H9 (cell line): ENCODE data around the gene TXLNG. TPM values are rescaled to one million over a fixed set of nuclear protein-coding genes. Genes with fewer than 3 reads are reported as not detected.

Experiments
- DNase-seq: peaks from one replicate; pipeline ENCODE4 v3.0.0-alpha.2; 2017
- H2AFZ ChIP-seq: one replicate; pipeline ENCODE4 v1.6.1; 2013; ENCODE audit warnings: mild to moderate bottlenecking, low read length, control low read depth, moderate library complexity
- H2AK5ac ChIP-seq: 2 replicates; pipeline ENCODE4 v1.6.1; 2013; ENCODE audit warnings: low read length, control low read depth, mixed read lengths; ENCODE audit not compliant: insufficient read length
- H2BK120ac ChIP-seq: one replicate; pipeline ENCODE4 v1.6.1; 2013; ENCODE audit warnings: low read depth, mild to moderate bottlenecking, low read length, control low read depth, inconsistent platforms; ENCODE audit not compliant: poor library complexity, severe bottlenecking
- H2BK12ac ChIP-seq: 2 replicates; pipeline ENCODE4 v1.6.1; 2013; ENCODE audit warnings: low read length, control low read depth, mixed read lengths, low read depth; ENCODE audit not compliant: insufficient read length
- H2BK15ac ChIP-seq: 2 replicates; pipeline ENCODE4 v1.6.1; 2013; ENCODE audit warnings: low read depth, low read length, control low read depth
- H2BK20ac ChIP-seq: one replicate; pipeline ENCODE4 v1.6.1; 2013; ENCODE audit warnings: low read depth, mild to moderate bottlenecking, low read length, control low read depth, inconsistent platforms; ENCODE audit not compliant: poor library complexity, severe bottlenecking
- H2BK5ac ChIP-seq: 2 replicates; pipeline ENCODE4 v1.6.1; 2013; ENCODE audit warnings: low read length, control low read depth, mixed read lengths; ENCODE audit not compliant: insufficient read length
- H3K14ac ChIP-seq: 2 replicates; pipeline ENCODE4 v1.6.1; 2013; ENCODE audit warnings: low read length, control low read depth; ENCODE audit not compliant: insufficient read depth
- H3K18ac ChIP-seq: 2 replicates; pipeline ENCODE4 v1.6.1; 2013; ENCODE audit warnings: low read depth, mild to moderate bottlenecking, mixed read lengths, low read length, control low read depth; ENCODE audit not compliant: insufficient read length
- H3K23ac ChIP-seq: 2 replicates; pipeline ENCODE4 v1.6.1; 2013; ENCODE audit warnings: low read length, control low read depth, mixed read lengths, low read depth; ENCODE audit not compliant: insufficient read length
- H3K23me2 ChIP-seq: 2 replicates; pipeline ENCODE4 v1.6.1; 2013; ENCODE audit warnings: low read depth, mild to moderate bottlenecking, mixed read lengths, low read length, control low read depth; ENCODE audit not compliant: insufficient read length, poor library complexity, severe bottlenecking
- H3K27ac ChIP-seq: 2 replicates; pipeline ENCODE4 v1.5.1; 2013; ENCODE audit warnings: low read length, control low read depth, mixed read lengths, low read depth; ENCODE audit not compliant: insufficient read length
- H3K27me3 ChIP-seq: 2 replicates; pipeline ENCODE4 v1.6.1; 2013; ENCODE audit warnings: low read length, control low read depth, inconsistent platforms; ENCODE audit not compliant: insufficient read depth
- H3K4ac ChIP-seq: 2 replicates; pipeline ENCODE4 v1.6.1; 2013; ENCODE audit warnings: low read depth, mild to moderate bottlenecking, control low read depth, inconsistent platforms, low read length, moderate library complexity
- H3K4me1 ChIP-seq: 2 replicates; pipeline ENCODE4 v1.6.1; 2013; ENCODE audit warnings: low read length, control low read depth, inconsistent platforms; ENCODE audit not compliant: insufficient read depth
- H3K4me2 ChIP-seq: 2 replicates; pipeline ENCODE4 v1.6.1; 2013; ENCODE audit warnings: low read length, control low read depth, mixed read lengths; ENCODE audit not compliant: insufficient read length, insufficient read depth
- H3K56ac ChIP-seq: 2 replicates; pipeline ENCODE4 v1.6.1; 2013; ENCODE audit warnings: low read depth, mild to moderate bottlenecking, mixed read lengths, low read length, control low read depth; ENCODE audit not compliant: insufficient read length
- H3K79me1 ChIP-seq: 2 replicates; pipeline ENCODE4 v1.6.1; 2013; ENCODE audit warnings: low read depth, mild to moderate bottlenecking, moderate library complexity, low read length, control low read depth, inconsistent platforms; ENCODE audit not compliant: insufficient read depth, poor library complexity, severe bottlenecking
- H3K79me2 ChIP-seq: 2 replicates; pipeline ENCODE4 v1.6.1; 2013; ENCODE audit warnings: low read length, control low read depth, inconsistent platforms; ENCODE audit not compliant: insufficient read depth
- H3K9ac ChIP-seq: 2 replicates; pipeline ENCODE4 v1.6.1; 2013; ENCODE audit warnings: low read length, control low read depth, mixed read lengths; ENCODE audit not compliant: insufficient read length; ENCODE audit errors: extremely low read depth
- H3K9me3 ChIP-seq: one replicate; pipeline ENCODE4 v1.6.1; 2013; ENCODE audit warnings: low read depth, low read length, inconsistent platforms; ENCODE audit not compliant: control insufficient read depth
- H3T11ph ChIP-seq: one replicate; pipeline ENCODE4 v1.6.1; 2013; ENCODE audit warnings: mild to moderate bottlenecking, low read length, control low read depth, inconsistent platforms
- H4K20me1 ChIP-seq: one replicate; pipeline ENCODE4 v1.6.1; 2013; ENCODE audit not compliant: control insufficient read depth, insufficient read length, insufficient read depth
- H4K5ac ChIP-seq: 2 replicates; pipeline ENCODE4 v1.6.1; 2013; ENCODE audit warnings: low read depth, mild to moderate bottlenecking, mixed read lengths, low read length, control low read depth; ENCODE audit not compliant: insufficient read length
- H4K8ac ChIP-seq: replicated peaks from 2 replicates; pipeline ENCODE4 v1.6.1; 2013; ENCODE audit warnings: low read length, control low read depth, mixed read lengths, low read depth; ENCODE audit not compliant: insufficient read length
- H4K91ac ChIP-seq: 2 replicates; pipeline ENCODE4 v1.6.1; 2013; ENCODE audit warnings: low read depth, mild to moderate bottlenecking, moderate library complexity, mixed read lengths, low read length, control low read depth; ENCODE audit not compliant: insufficient read length
- H3K27ac Mint-ChIP-seq, 3 experiments: 2 replicates in 2 of 3; 3 replicates in 1 of 3; pipeline ENCODE4 v1.8.0; 2020 to 2021; ENCODE audit warnings: mixed read lengths in 3 of 3, mild to moderate bottlenecking in 1 of 3, moderate library complexity in 1 of 3
- H3K27me3 Mint-ChIP-seq: 2 replicates; pipeline ENCODE4 v1.8.0; 2021; ENCODE audit warnings: low read depth, mild to moderate bottlenecking, moderate library complexity, mixed read lengths
- H3K36me3 Mint-ChIP-seq, 3 experiments: 2 replicates in 2 of 3; 3 replicates in 1 of 3; pipeline ENCODE4 v1.8.0; 2020 to 2021; ENCODE audit warnings: low read depth in 3 of 3, mixed read lengths in 3 of 3; ENCODE audit not compliant: insufficient read depth in 1 of 3
- H3K4me1 Mint-ChIP-seq, 2 experiments: 2 replicates each; pipeline ENCODE4 v1.8.0; 2020; ENCODE audit warnings: mixed read lengths in 2 of 2
- H3K4me3 Mint-ChIP-seq, 2 experiments: 2 replicates in 1 of 2; 3 replicates in 1 of 2; pipeline ENCODE4 v1.8.0; 2020 to 2021; ENCODE audit warnings: mild to moderate bottlenecking in 2 of 2, mixed read lengths in 2 of 2, moderate library complexity in 1 of 2
- H3K9me3 Mint-ChIP-seq, 2 experiments: 2 replicates in 1 of 2; 3 replicates in 1 of 2; pipeline ENCODE4 v1.8.0; 2020; ENCODE audit warnings: mild to moderate bottlenecking in 2 of 2, mixed read lengths in 2 of 2, moderate library complexity in 1 of 2
- CTCF ChIP-seq: fragments of 200-600 bp; sonication (generic); conservative IDR thresholded peaks from 3 replicates; pipeline ENCODE4 v1.8.0; 2021; ENCODE audit warnings: antibody characterized with exemption, mild to moderate bottlenecking
- WGBS: extraction: QIAGEN DNeasy Blood & Tissue Kit; methylation state at CpG from one replicate; pipeline ENCODE4 v1.1.7; 2013; ENCODE audit warnings: missing lambda C conversion rate, low lambda C conversion rate, mixed read lengths; ENCODE audit not compliant: insufficient read length; ENCODE audit errors: extremely low coverage; 5-methylcytosine and 5-hydroxymethylcytosine counted together
- total RNA-seq: library from RNA; stranded (reverse); gene quantifications from 2 replicates; pipeline ENCODE4 v1.2.1, GENCODE V29; 2021

The TXLNG gene
- total RNA-seq, 1 experiment from 2014 or later: 90.7 TPM

GRCh38 chrX:16797358-16797757 is 11.1 kb downstream of the TXLNG start:
- no peaks in the 10 kb centered on the region for H3K9me3 Mint-ChIP-seq
- H2BK120ac ChIP-seq: no peak overlapping the region
- H3K9me3 ChIP-seq: no peaks in the 10 kb centered on the region
- H4K20me1 ChIP-seq: no peaks in the 10 kb centered on the region
- H3K56ac ChIP-seq: no peak overlapping the region
- peak overlapping the region in 1 of 3 experiments; percentile 57; a peak in 2 of 7 replicates for H3K27ac Mint-ChIP-seq
- no peak overlapping the region for H3K9ac ChIP-seq
- no peak overlapping the region for H3K23ac ChIP-seq
- H4K8ac ChIP-seq: no peak overlapping the region
- no peaks in the 10 kb centered on the region for H3K23me2 ChIP-seq
- no peak overlapping the region for H3K4ac ChIP-seq
- H2AK5ac ChIP-seq: no peak overlapping the region
- no peak overlapping the region for H4K91ac ChIP-seq
- H3K79me2 ChIP-seq: peaks cover 33% of the 10 kb centered on the region
- no peaks in the 10 kb centered on the region for H3K4me1 ChIP-seq
- no peak overlapping the region for H3K4me2 ChIP-seq
- no peak overlapping the region for H2BK5ac ChIP-seq
- no peak overlapping the region for H3T11ph ChIP-seq
- peaks cover 37 to 59% (median 58%) of the 10 kb centered on the region in 3 experiments for H3K36me3 Mint-ChIP-seq
- H2BK12ac ChIP-seq: no peak overlapping the region
- no peak overlapping the region for H2BK15ac ChIP-seq
- no peak overlapping the region for H4K5ac ChIP-seq
- H3K27me3 ChIP-seq: no peaks in the 10 kb centered on the region
- H2BK20ac ChIP-seq: no peak overlapping the region
- no peaks in the 10 kb centered on the region for H3K4me1 Mint-ChIP-seq
- no CpG with 5 or more reads among the region's 5 CpGs for WGBS
- H3K18ac ChIP-seq: no peak overlapping the region
- no peak overlapping the region for H3K27ac ChIP-seq
- no peak for TF ChIP-seq CTCF
- H3K14ac ChIP-seq: no peak overlapping the region
- no peak overlapping the region for H3K4me3 Mint-ChIP-seq
- H3K27me3 Mint-ChIP-seq: no peaks in the 10 kb centered on the region
- DNase-seq: no peak
- peaks cover 15% of the 10 kb centered on the region for H3K79me1 ChIP-seq
- no peak overlapping the region for H2AFZ ChIP-seq
